ENCODE measurements around the gene STRBP.
A peak's percentile ranks its signal among the peaks of the same experiment; 100 is the strongest.
"Not testable (repeated sequence)": the region's sequence is repeated elsewhere in the genome, so short reads cannot be mapped to it uniquely, and the experiment has no call there.

STRBP gene

GRCh38 chr9:123191680-123192079 is 76.7 kb downstream of the STRBP start:
- DNase-seq (ENCODE audit: low read depth) = no peak

GRCh38 chr9:123191260-123191659 is 77.1 kb downstream of the STRBP start:
- no peak for DNase-seq (ENCODE audit: low read depth)

GRCh38 chr9:123187131-123187530 is 81.3 kb downstream of the STRBP start:
- no peak for DNase-seq (ENCODE audit: low read depth)

GRCh38 chr9:123186029-123186428 is 82.4 kb downstream of the STRBP start:
- DNase-seq (ENCODE audit: low read depth) = not testable (repeated sequence)

GRCh38 chr9:123176949-123177348 is 91.4 kb downstream of the STRBP start:
- no peak for DNase-seq (ENCODE audit: low read depth)

GRCh38 chr9:123175854-123176629 is 92.3 kb downstream of the STRBP start:
- peak; percentile 6 for DNase-seq (ENCODE audit: low read depth)

- DNase-seq (ENCODE audit: low read depth) = no peak
These were observed 93.4 kb downstream of the STRBP start for GRCh38 chr9:123174887-123175518.

- DNase-seq (ENCODE audit: low read depth) = no peak
These were observed 94.3 kb downstream of the STRBP start for GRCh38 chr9:123174079-123174478.

- DNase-seq (ENCODE audit: low read depth) = no peak
These were observed 98.5 kb downstream of the STRBP start for GRCh38 chr9:123169926-123170325.

- no peak for DNase-seq (ENCODE audit: low read depth)
These were observed 99.8 kb downstream of the STRBP start for GRCh38 chr9:123168586-123168985.

- no peak for DNase-seq (ENCODE audit: low read depth)
These were observed 100.9 kb downstream of the STRBP start for GRCh38 chr9:123167474-123167873.

GRCh38 chr9:123165813-123166212 is 102.6 kb downstream of the STRBP start:
- no peak for DNase-seq (ENCODE audit: low read depth)

- no peak for DNase-seq (ENCODE audit: low read depth)
These were observed 104.1 kb downstream of the STRBP start for GRCh38 chr9:123164285-123164684.

- DNase-seq (ENCODE audit: low read depth) = no peak
These were observed 105.5 kb downstream of the STRBP start for GRCh38 chr9:123162791-123163345.

- DNase-seq (ENCODE audit: low read depth) = no peak
These were observed 106.0 kb downstream of the STRBP start for GRCh38 chr9:123162360-123162759.

GRCh38 chr9:123157221-123157620 is 111.2 kb downstream of the STRBP start:
- DNase-seq (ENCODE audit: low read depth) = no peak

GRCh38 chr9:123150708-123151503 is 117.5 kb downstream of the STRBP start:
- peak; percentile 6 for DNase-seq (ENCODE audit: low read depth)

GRCh38 chr9:123149067-123149466 is 119.3 kb downstream of the STRBP start:
- no peak for DNase-seq (ENCODE audit: low read depth)

GRCh38 chr9:123138163-123138562 is 130.2 kb downstream of the STRBP start:
- no peak for DNase-seq (ENCODE audit: low read depth)

- DNase-seq (ENCODE audit: low read depth) = no peak
These were observed 133.0 kb downstream of the STRBP start for GRCh38 chr9:123135430-123135829.

- DNase-seq (ENCODE audit: low read depth) = no peak
These were observed 135.7 kb downstream of the STRBP start for GRCh38 chr9:123132696-123133095.

GRCh38 chr9:123131993-123132392 is 136.4 kb downstream of the STRBP start:
- no peak for DNase-seq (ENCODE audit: low read depth)

GRCh38 chr9:123131258-123131657 is 137.1 kb downstream of the STRBP start:
- DNase-seq (ENCODE audit: low read depth) = peak; percentile 58

Measured in GM04503 (cell line).